Transverse colon (tissue), 4 donors: ENCODE data around the gene MRPS5. TPM values are rescaled to one million over a fixed set of nuclear protein-coding genes. Genes with fewer than 3 reads are reported as not detected.

Source experiments
- DNase-seq: peaks from one replicate; pipeline ENCODE4 v3.0.0-alpha.2; 2019
- H3K27ac ChIP-seq, 4 donors: fragments of 200-600 bp; sonication (generic); 2 replicates each; pipeline ENCODE4 v1.5.1; 2016 to 2018; ENCODE audit warnings: inconsistent platforms in 4 of 4
- H3K27me3 ChIP-seq: fragments of 200-600 bp; sonication (generic); 2 replicates; pipeline ENCODE4 v1.5.1; 2017; ENCODE audit warnings: inconsistent platforms
- H3K36me3 ChIP-seq, 4 donors: fragments of 200-600 bp; sonication (generic); 2 replicates each; pipeline ENCODE4 v1.5.1; 2017 to 2019; ENCODE audit warnings: inconsistent platforms in 4 of 4
- H3K4me1 ChIP-seq, 4 donors: fragments of 200-600 bp; sonication (generic); 2 replicates each; pipeline ENCODE4 v1.5.1; 2017 to 2020; ENCODE audit warnings: inconsistent platforms in 4 of 4
- H3K4me3 ChIP-seq, 4 donors: fragments of 200-600 bp; sonication (generic); 1 replicate in 1 of 4; 2 replicates in 3 of 4; pipeline versions ENCODE4 v1.5.1 to v1.6.1; 2017 to 2019; ENCODE audit warnings: inconsistent platforms in 4 of 4
- H3K9me3 ChIP-seq, 2 donors: fragments of 200-600 bp; sonication (generic); 2 replicates each; pipeline ENCODE4 v1.5.1; 2017 to 2019; ENCODE audit warnings: inconsistent platforms in 2 of 2
- EP300 ChIP-seq: sonication (generic); formaldehyde crosslinking; IDR thresholded peaks from one replicate; pipeline ENCODE4 v1.6.1; 2017; ENCODE audit warnings: antibody characterized with exemption, low read depth
- POLR2A ChIP-seq: fragments of 450-650 bp; IDR thresholded peaks from one replicate; pipeline ENCODE4 v1.6.1; 2016; ENCODE audit warnings: antibody characterized with exemption, mild to moderate bottlenecking, moderate library complexity
- POLR2AphosphoS5 ChIP-seq, 3 donors: sonication (generic); formaldehyde crosslinking; IDR thresholded peaks; one replicate each; pipeline ENCODE4 v1.6.1; 2016; ENCODE audit warnings: antibody characterized with exemption in 3 of 3
- WGBS, 2 donors: methylation state at CpG; one replicate each; pipeline ENCODE4 v1.1.5; 2018; ENCODE audit warnings: low coverage in 1 of 2; 5-methylcytosine and 5-hydroxymethylcytosine counted together
- in situ Hi-C, 4 donors: fragments of 200-750 bp; cut with MboI; loops; one replicate each; pipeline versions ENCODE4 v1.15.0 to v1.15.1; 2017; ENCODE audit warnings: low sequenced_read_pairs in 3 of 4, low pct_ligation_motif_present in 1 of 4, low pct_unique_long_range_greater_than_20kb in 1 of 4
- intact Hi-C: fragments of 100-400 bp; cut with DNase I; formaldehyde crosslinking; loops from one replicate; pipeline ENCODE4 v1.15.1; 2023; ENCODE audit warnings: low total_unique reads
- total RNA-seq, 4 donors: library from RNA; depleted of rRNA; stranded (reverse); fragments of >200 nt; gene quantifications; one replicate each; pipeline ENCODE4 v1.1.0, GENCODE V29; 2016
- TF ChIP-seq, protein P1 (sequence below), 5 experiments: fragments of 200-600 bp in 3 of 5; fragments of 450-650 bp in 2 of 5; sonication (generic) in 3 of 5; IDR thresholded peaks; 1 replicate in 2 of 5; 2 replicates in 3 of 5; pipeline ENCODE4 v1.5.1; 2016 to 2017; ENCODE audit warnings: antibody characterized with exemption in 5 of 5, inconsistent platforms in 3 of 5, mild to moderate bottlenecking in 2 of 5, moderate library complexity in 1 of 5

The MRPS5 gene
- total RNA-seq, 4 donors from 2014 or later: 61.7 to 145 (median 77.2) TPM

DNA sequence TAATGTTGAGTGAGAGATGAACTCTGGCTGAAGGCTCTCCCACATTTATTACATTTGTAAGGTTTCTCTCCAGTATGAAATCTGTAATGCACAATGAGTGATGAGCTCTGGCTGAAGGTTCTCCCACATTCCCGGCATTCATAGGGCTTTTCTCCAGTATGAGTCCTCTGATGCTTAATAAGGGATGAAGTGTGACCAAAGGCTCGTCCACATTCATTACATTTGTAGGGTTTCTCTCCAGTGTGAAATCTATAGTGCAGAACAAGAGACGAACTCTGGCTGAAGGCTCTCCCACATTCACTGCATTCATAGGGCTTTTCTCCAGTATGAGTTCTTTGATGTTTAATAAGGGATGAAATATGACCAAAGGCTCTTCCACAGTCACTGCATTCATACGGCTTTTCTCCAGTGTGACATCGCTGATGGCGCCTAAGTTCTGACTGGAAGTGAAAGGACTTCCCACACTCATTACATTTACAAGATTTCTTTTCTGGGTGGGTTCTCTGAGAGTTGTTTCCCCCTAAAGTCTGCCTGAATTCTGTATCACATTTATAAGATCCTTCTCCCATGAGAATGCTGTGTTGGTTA is 27.9 kb upstream of the MRPS5 start:
- no peak overlapping the region for H3K27ac ChIP-seq
- no peaks in the 10 kb centered on the region for H3K27me3 ChIP-seq
- TF ChIP-seq, protein P1, sequence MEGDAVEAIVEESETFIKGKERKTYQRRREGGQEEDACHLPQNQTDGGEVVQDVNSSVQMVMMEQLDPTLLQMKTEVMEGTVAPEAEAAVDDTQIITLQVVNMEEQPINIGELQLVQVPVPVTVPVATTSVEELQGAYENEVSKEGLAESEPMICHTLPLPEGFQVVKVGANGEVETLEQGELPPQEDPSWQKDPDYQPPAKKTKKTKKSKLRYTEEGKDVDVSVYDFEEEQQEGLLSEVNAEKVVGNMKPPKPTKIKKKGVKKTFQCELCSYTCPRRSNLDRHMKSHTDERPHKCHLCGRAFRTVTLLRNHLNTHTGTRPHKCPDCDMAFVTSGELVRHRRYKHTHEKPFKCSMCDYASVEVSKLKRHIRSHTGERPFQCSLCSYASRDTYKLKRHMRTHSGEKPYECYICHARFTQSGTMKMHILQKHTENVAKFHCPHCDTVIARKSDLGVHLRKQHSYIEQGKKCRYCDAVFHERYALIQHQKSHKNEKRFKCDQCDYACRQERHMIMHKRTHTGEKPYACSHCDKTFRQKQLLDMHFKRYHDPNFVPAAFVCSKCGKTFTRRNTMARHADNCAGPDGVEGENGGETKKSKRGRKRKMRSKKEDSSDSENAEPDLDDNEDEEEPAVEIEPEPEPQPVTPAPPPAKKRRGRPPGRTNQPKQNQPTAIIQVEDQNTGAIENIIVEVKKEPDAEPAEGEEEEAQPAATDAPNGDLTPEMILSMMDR (IDR thresholded peaks at IDR 0.05): no peak
- TF ChIP-seq POLR2AphosphoS5 (IDR thresholded peaks at IDR 0.05) (no peak), POLR2A (no peak), EP300 (no peak)
- intact Hi-C loops (no loop called here), in situ Hi-C loops (no loop called here)
- H3K4me3 ChIP-seq: no peak overlapping the region
- no peaks in the 10 kb centered on the region for H3K4me1 ChIP-seq
- peaks cover 82 to 91% of the 10 kb centered on the region in 2 donors for H3K9me3 ChIP-seq
- DNase-seq: no peak
- peaks cover 2 to 71% (median 34%) of the 10 kb centered on the region in 4 donors for H3K36me3 ChIP-seq
- WGBS, 2 donors: 87 to 95% methylated on average over 3 to 6 of the region's 6 CpGs

DNA sequence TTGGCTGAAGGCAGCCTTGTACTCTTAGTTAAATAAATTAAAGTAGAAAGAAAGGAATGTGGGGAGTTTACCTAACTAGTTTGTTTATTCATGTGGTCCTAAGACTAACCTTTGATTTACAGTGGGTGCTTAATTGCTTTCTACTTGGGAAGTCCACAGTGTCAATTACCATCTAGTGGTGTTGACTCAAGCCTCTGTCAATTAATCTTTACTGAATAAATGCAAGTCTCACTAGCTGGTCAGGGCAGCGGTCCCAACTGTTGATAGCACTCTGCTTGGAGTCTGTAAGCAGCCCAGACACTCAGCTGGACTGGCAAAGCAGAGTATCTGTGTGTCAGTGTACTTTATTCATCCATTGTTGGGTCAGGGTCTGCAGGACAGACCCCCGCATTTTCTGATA is 22.2 kb upstream of the MRPS5 start:
- H3K9me3 ChIP-seq: peaks cover 49 to 57% of the 10 kb centered on the region in 2 donors
- intact Hi-C loops: no loop called here
- H3K4me1 ChIP-seq: no peaks in the 10 kb centered on the region
- in situ Hi-C loops: no loop called here
- peaks cover 0 to 17% (median 4%) of the 10 kb centered on the region in 4 donors for H3K36me3 ChIP-seq
- DNase-seq: no peak
- no peak overlapping the region for H3K4me3 ChIP-seq
- H3K27me3 ChIP-seq: no peaks in the 10 kb centered on the region
- no peak overlapping the region for H3K27ac ChIP-seq
- WGBS, 2 donors: 97 to 100% methylated on average over 1 to 2 of the region's 2 CpGs
- TF ChIP-seq EP300 (no peak), POLR2AphosphoS5 (IDR thresholded peaks at IDR 0.05) (no peak), POLR2A (no peak)
- TF ChIP-seq, protein P1 (IDR thresholded peaks at IDR 0.05): no peak

DNA sequence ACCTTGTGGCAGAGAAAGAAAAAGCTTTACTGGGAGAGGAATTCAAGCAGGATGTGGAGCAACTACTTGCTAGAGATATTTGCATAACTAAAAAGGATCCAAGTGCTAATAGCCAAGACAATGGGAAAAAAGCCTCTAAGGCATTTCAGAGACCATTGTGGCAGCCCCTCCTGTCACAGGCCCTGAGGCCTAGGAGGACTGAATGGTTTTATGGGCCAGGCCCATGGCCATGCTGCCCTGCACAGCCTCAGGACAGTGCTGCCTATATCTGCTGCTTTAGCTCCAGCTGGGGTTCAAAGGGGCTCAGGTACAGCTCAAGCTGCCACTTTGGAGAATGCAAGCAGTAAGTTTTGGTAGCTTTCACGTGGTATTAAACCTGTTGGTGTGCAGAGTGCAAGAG is 17.1 kb upstream of the MRPS5 start:
- no peaks in the 10 kb centered on the region for H3K4me1 ChIP-seq
- H3K27ac ChIP-seq: no peak overlapping the region
- H3K4me3 ChIP-seq: no peak overlapping the region
- in situ Hi-C loops: no loop called here
- peaks cover 17 to 21% of the 10 kb centered on the region in 2 donors for H3K9me3 ChIP-seq
- no peaks in the 10 kb centered on the region for H3K27me3 ChIP-seq
- H3K36me3 ChIP-seq: no peaks in the 10 kb centered on the region
- no peak for DNase-seq
- intact Hi-C loops: no loop called here
- TF ChIP-seq, protein P1 (IDR thresholded peaks at IDR 0.05): no peak
- TF ChIP-seq POLR2AphosphoS5 (IDR thresholded peaks at IDR 0.05) (no peak), POLR2A (no peak), EP300 (no peak)
- WGBS, 2 donors: 88% methylated on average over 1 of the region's 1 CpG; no CpG with 5 or more reads in 1 of the 2 donors

DNA sequence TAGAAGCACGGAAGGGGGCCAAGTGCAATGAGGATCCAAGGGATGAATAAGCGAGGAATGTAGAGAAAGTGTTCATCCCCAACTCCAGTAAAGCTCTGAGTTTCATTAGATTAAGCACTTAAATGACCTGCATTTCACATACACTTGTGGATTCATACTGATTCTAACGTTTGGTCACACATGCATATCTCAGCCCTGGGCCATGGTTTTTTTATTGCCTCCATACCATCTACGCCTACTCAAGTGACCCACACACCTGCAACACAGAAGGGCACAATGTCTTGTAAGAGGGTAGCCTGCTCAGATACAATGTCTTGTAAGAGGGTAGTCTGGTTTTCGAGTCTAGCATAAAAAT is 566 bp upstream of the MRPS5 start:
- H3K27ac ChIP-seq: peak overlapping the region; percentile 90 to 96 (median 92)
- peaks cover 3 to 35% (median 16%) of the 10 kb centered on the region in 4 donors for H3K4me1 ChIP-seq
- in situ Hi-C loops: no loop called here
- peak overlapping the region; percentile 81 to 98 (median 94) for H3K4me3 ChIP-seq
- no peaks in the 10 kb centered on the region for H3K9me3 ChIP-seq
- H3K36me3 ChIP-seq: no peaks in the 10 kb centered on the region
- no peak for TF ChIP-seq POLR2A
- TF ChIP-seq, protein P1 (IDR thresholded peaks at IDR 0.05): no peak
- TF ChIP-seq EP300: no peak
- TF ChIP-seq POLR2AphosphoS5 (IDR thresholded peaks at IDR 0.05): no peak
- WGBS, 2 donors: 17 to 23% methylated on average over 5 of the region's 5 CpGs
- DNase-seq: no peak
- H3K27me3 ChIP-seq: no peaks in the 10 kb centered on the region
- intact Hi-C loops: loop anchor here (2.0 kb wide), 1 partner anchor 89 kb away; no protein-coding TSS in a partner anchor
